HEK293 (cell line): ENCODE measurements around the gene WLS.
A peak's percentile ranks its signal among the peaks of the same experiment; 100 is the strongest.

Source experiments
- GFI1B ChIP-seq: fragments of 450-650 bp; formaldehyde crosslinking; IDR thresholded peaks from 2 replicates; pipeline ENCODE4 v1.5.1; 2016; ENCODE audit warnings: missing biosample characterization, missing genetic modification characterization
- HOXC10 ChIP-seq: sonication (generic); formaldehyde crosslinking; IDR thresholded peaks from 2 replicates; pipeline ENCODE4 v1.8.1; 2023; ENCODE audit warnings: mild to moderate bottlenecking, missing genetic modification reagents
- IKZF3 ChIP-seq: fragments of 450-650 bp; IDR thresholded peaks from 2 replicates; pipeline ENCODE4 v1.5.0; 2018; ENCODE audit warnings: missing biosample characterization, mild to moderate bottlenecking, missing genetic modification characterization, moderate library complexity
- PATZ1 ChIP-seq: fragments of 450-650 bp; formaldehyde crosslinking; IDR thresholded peaks from 2 replicates; pipeline ENCODE4 v1.5.1; 2016; ENCODE audit warnings: missing biosample characterization, missing genetic modification characterization
- SCRT2 ChIP-seq: fragments of 450-650 bp; formaldehyde crosslinking; IDR thresholded peaks from 2 replicates; pipeline ENCODE4 v1.5.1; 2016; ENCODE audit warnings: missing biosample characterization, missing genetic modification characterization
- SP7 ChIP-seq: fragments of 450-650 bp; formaldehyde crosslinking; IDR thresholded peaks from 2 replicates; pipeline ENCODE4 v1.5.1; 2016; ENCODE audit warnings: missing biosample characterization, missing genetic modification characterization
- WT1 ChIP-seq: fragments of 450-650 bp; formaldehyde crosslinking; IDR thresholded peaks from 2 replicates; pipeline ENCODE4 v1.5.1; 2016; ENCODE audit warnings: missing biosample characterization, missing genetic modification characterization
- ZBTB11 ChIP-seq: fragments of 450-650 bp; formaldehyde crosslinking; conservative IDR thresholded peaks from 2 replicates; pipeline ENCODE4 v1.5.1; 2016; ENCODE audit warnings: low read depth, missing biosample characterization, missing genetic modification characterization
- ZFP41 ChIP-seq: fragments of 450-650 bp; formaldehyde crosslinking; IDR thresholded peaks from 2 replicates; pipeline ENCODE4 v1.5.1; 2016; ENCODE audit warnings: missing biosample characterization, missing genetic modification characterization, borderline replicate concordance
- ZIC2 ChIP-seq: fragments of 450-650 bp; formaldehyde crosslinking; IDR thresholded peaks from 2 replicates; pipeline ENCODE4 v1.5.1; 2016; ENCODE audit warnings: missing biosample characterization, missing genetic modification characterization
- ZNF157 ChIP-seq: fragments of 450-650 bp; formaldehyde crosslinking; IDR thresholded peaks from 2 replicates; pipeline ENCODE4 v1.5.1; 2016; ENCODE audit warnings: missing biosample characterization, missing genetic modification characterization
- ZNF202 ChIP-seq: fragments of 450-650 bp; formaldehyde crosslinking; IDR thresholded peaks from 2 replicates; pipeline ENCODE4 v1.5.1; 2016; ENCODE audit warnings: missing biosample characterization, missing genetic modification characterization, borderline replicate concordance
- ZNF211 ChIP-seq: fragments of 450-650 bp; formaldehyde crosslinking; IDR thresholded peaks from 2 replicates; pipeline ENCODE4 v1.5.1; 2016; ENCODE audit warnings: low read depth, missing biosample characterization, missing genetic modification characterization
- ZNF223 ChIP-seq: fragments of 450-650 bp; formaldehyde crosslinking; IDR thresholded peaks from 2 replicates; pipeline ENCODE4 v1.5.1; 2016; ENCODE audit warnings: missing biosample characterization, missing genetic modification characterization
- ZNF239 ChIP-seq: fragments of 450-650 bp; formaldehyde crosslinking; IDR thresholded peaks from 2 replicates; pipeline ENCODE4 v1.5.1; 2016; ENCODE audit warnings: missing biosample characterization, missing genetic modification characterization
- ZNF280C ChIP-seq: fragments of 450-650 bp; formaldehyde crosslinking; IDR thresholded peaks from 2 replicates; pipeline ENCODE4 v1.5.1; 2016; ENCODE audit warnings: missing biosample characterization, missing genetic modification characterization
- ZNF292 ChIP-seq: fragments of 450-650 bp; formaldehyde crosslinking; IDR thresholded peaks from 2 replicates; pipeline ENCODE4 v1.5.1; 2016; ENCODE audit warnings: low read depth, missing biosample characterization, missing genetic modification characterization, borderline replicate concordance
- ZNF311 ChIP-seq: fragments of 450-650 bp; formaldehyde crosslinking; IDR thresholded peaks from 2 replicates; pipeline ENCODE4 v1.5.1; 2017; ENCODE audit warnings: missing biosample characterization, missing genetic modification characterization, borderline replicate concordance
- ZNF354C ChIP-seq: fragments of 450-650 bp; formaldehyde crosslinking; IDR thresholded peaks from 2 replicates; pipeline ENCODE4 v1.5.1; 2016; ENCODE audit warnings: missing biosample characterization, missing genetic modification characterization, low read depth, borderline replicate concordance
- ZNF37A ChIP-seq: fragments of 450-650 bp; IDR thresholded peaks from 2 replicates; pipeline ENCODE4 v1.5.1; 2018; ENCODE audit warnings: missing biosample characterization, missing genetic modification characterization
- ZNF391 ChIP-seq: fragments of 450-650 bp; formaldehyde crosslinking; IDR thresholded peaks from 2 replicates; pipeline ENCODE4 v1.5.1; 2016; ENCODE audit warnings: low read depth, missing biosample characterization, missing genetic modification characterization, borderline replicate concordance
- ZNF404 ChIP-seq: fragments of 450-650 bp; formaldehyde crosslinking; IDR thresholded peaks from 2 replicates; pipeline ENCODE4 v1.5.1; 2017; ENCODE audit warnings: missing biosample characterization, missing genetic modification characterization
- ZNF423 ChIP-seq: fragments of 450-650 bp; formaldehyde crosslinking; IDR thresholded peaks from 2 replicates; pipeline ENCODE4 v1.5.1; 2016; ENCODE audit warnings: missing biosample characterization, missing genetic modification characterization
- ZNF48 ChIP-seq: fragments of 450-650 bp; formaldehyde crosslinking; IDR thresholded peaks from 2 replicates; pipeline ENCODE4 v1.5.1; 2016; ENCODE audit warnings: missing biosample characterization, missing genetic modification characterization
- ZNF501 ChIP-seq: fragments of 450-650 bp; formaldehyde crosslinking; IDR thresholded peaks from 2 replicates; pipeline ENCODE4 v1.5.1; 2016; ENCODE audit warnings: missing biosample characterization, missing genetic modification characterization
- ZNF521 ChIP-seq: fragments of 450-650 bp; formaldehyde crosslinking; IDR thresholded peaks from 2 replicates; pipeline ENCODE4 v1.5.1; 2017; ENCODE audit warnings: missing biosample characterization, mild to moderate bottlenecking, missing genetic modification characterization
- ZNF529 ChIP-seq: fragments of 450-650 bp; formaldehyde crosslinking; IDR thresholded peaks from 2 replicates; pipeline ENCODE4 v1.5.1; 2017; ENCODE audit warnings: missing genetic modification characterization, missing biosample characterization; ENCODE audit not compliant: insufficient replicate concordance
- ZNF560 ChIP-seq: fragments of 450-650 bp; formaldehyde crosslinking; IDR thresholded peaks from 2 replicates; pipeline ENCODE4 v1.5.1; 2017; ENCODE audit warnings: missing biosample characterization, missing genetic modification characterization, borderline replicate concordance
- ZNF621 ChIP-seq: fragments of 450-650 bp; formaldehyde crosslinking; IDR thresholded peaks from 2 replicates; pipeline ENCODE4 v1.5.1; 2017; ENCODE audit warnings: missing biosample characterization, missing genetic modification characterization
- ZNF670 ChIP-seq: fragments of 450-650 bp; formaldehyde crosslinking; IDR thresholded peaks from 2 replicates; pipeline ENCODE4 v1.5.1; 2016; ENCODE audit warnings: missing biosample characterization, missing genetic modification characterization, low read depth
- ZNF677 ChIP-seq: fragments of 450-650 bp; IDR thresholded peaks from 2 replicates; pipeline ENCODE4 v1.5.0; 2018; ENCODE audit warnings: missing biosample characterization, mild to moderate bottlenecking, missing genetic modification characterization, moderate library complexity
- ZNF707 ChIP-seq: fragments of 450-650 bp; formaldehyde crosslinking; IDR thresholded peaks from 2 replicates; pipeline ENCODE4 v1.5.1; 2016; ENCODE audit warnings: missing biosample characterization, missing genetic modification characterization

The WLS gene

GRCh38 chr1:68173936-68174737 lies 58.2 kb downstream of the WLS start (continued):
- 0 out of 2 replicates have a peak, but pooled peaks have one; percentile 24 for TF ChIP-seq PATZ1
- no peak for TF ChIP-seq ZNF211 (tag by site-specific recombination)
- TF ChIP-seq ZNF529 = no peak
- no peak for TF ChIP-seq ZNF202 (tag by site-specific recombination)
- TF ChIP-seq ZFP41 (tag by site-specific recombination) = no peak
- no peak for TF ChIP-seq ZNF280C (tag by site-specific recombination)
- TF ChIP-seq ZNF292 = no peak
- TF ChIP-seq GFI1B (tag by site-specific recombination) = no peak
- no peak for TF ChIP-seq ZNF48 (tag by site-specific recombination)
- peak; percentile 54 for TF ChIP-seq IKZF3 (tag by site-specific recombination)
- TF ChIP-seq ZNF157 (tag by site-specific recombination) = no peak
- TF ChIP-seq SP7 (tag by site-specific recombination) = peak; percentile 37; the same call in 1 of the 2 replicates
- no peak for TF ChIP-seq ZNF37A (tag by site-specific recombination)
- no peak for TF ChIP-seq ZNF521 (tag by site-specific recombination)
- peak; percentile 10; the same call in 1 of the 2 replicates for TF ChIP-seq ZNF501 (tag by site-specific recombination)
- TF ChIP-seq ZNF354C = no peak
- no peak for TF ChIP-seq ZNF311
- no peak for TF ChIP-seq ZNF391
- no peak for TF ChIP-seq ZNF677 (tag by site-specific recombination)
- no peak for TF ChIP-seq ZNF621 (tag by site-specific recombination)
- no peak for TF ChIP-seq ZBTB11 (tag by site-specific recombination)
- no peak for TF ChIP-seq ZNF404 (tag by site-specific recombination)
- TF ChIP-seq ZNF670 (tag by site-specific recombination) = no peak
- TF ChIP-seq SCRT2 (tag by site-specific recombination) = peak; percentile 47; the same call in 1 of the 2 replicates
- TF ChIP-seq ZNF560 (tag by site-specific recombination) = no peak
- TF ChIP-seq ZNF423 (tag by site-specific recombination) = no peak
- no peak for TF ChIP-seq ZNF223 (tag by site-specific recombination)
- TF ChIP-seq WT1 (tag by site-specific recombination) = no peak
- TF ChIP-seq ZNF707 (tag by site-specific recombination) = no peak
- TF ChIP-seq HOXC10 (CRISPR knock-in tag) = no peak
- TF ChIP-seq ZNF239 (tag by site-specific recombination) = no peak
- peak; percentile 29; the same call in 1 of the 2 replicates for TF ChIP-seq ZIC2
